GM21619 (cell line): ENCODE data around the gene CDK10.
"Not testable (repeated sequence)": the region's sequence is repeated elsewhere in the genome, so short reads cannot be mapped to it uniquely, and the experiment has no call there.

ENCODE experiments used
- ATAC-seq: cut with Tn5 transposase; IDR thresholded peaks from one replicate; pipeline ENCODE4 v1.9.1; 2021; ENCODE audit not compliant: unreplicated experiment

Gene CDK10

GRCh38 chr16:89667000-89667399 is 19.5 kb upstream of the CDK10 start:
- ATAC-seq = not testable (repeated sequence)

DNA sequence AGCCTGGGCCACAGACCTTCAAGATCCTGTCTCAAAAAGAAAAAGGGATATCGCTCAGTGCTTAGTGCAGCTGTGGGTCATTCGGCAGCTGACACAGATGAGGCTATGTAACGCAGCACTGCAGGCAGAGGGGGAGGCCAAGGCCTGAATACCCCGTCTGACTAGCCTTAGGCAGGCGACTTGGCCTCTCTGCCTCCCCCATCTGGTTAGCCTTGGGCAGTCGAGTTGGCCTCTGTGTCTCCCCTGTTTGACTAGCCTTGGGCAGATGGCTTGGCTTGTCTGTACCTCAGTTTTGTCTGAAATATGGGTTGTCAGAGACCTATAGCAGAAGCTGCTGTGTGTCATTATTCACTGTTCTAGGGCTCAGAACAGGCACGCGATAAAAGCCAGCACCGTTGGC is 18.9 kb upstream of the CDK10 start:
- ATAC-seq = no peak

- ATAC-seq = no peak
Observed at GRCh38 chr16:89668790-89669158, 17.7 kb upstream of the CDK10 start.

DNA sequence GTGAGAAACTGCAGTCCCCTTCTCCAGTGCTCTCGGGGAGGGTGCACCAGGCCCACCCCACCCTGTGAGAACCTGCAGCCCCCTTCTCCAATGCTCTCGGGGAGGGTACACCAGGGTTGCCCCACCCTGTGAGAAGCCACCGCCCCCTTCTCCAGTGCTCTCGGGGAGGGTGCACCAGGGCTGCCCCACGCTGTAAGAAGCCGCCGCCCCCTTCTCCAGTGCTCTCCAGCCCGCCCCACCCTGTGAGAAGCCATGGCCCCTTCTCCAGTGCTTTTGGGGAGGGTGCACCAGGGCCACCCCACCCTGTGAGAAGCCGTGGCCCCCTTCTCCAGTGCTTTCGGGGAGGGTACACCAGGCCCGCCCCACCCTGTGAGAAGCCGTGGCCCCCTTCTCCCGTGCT is 16.7 kb upstream of the CDK10 start:
- ATAC-seq = no peak

GRCh38 chr16:89670496-89671431 is 15.7 kb upstream of the CDK10 start:
- no peak for ATAC-seq

DNA sequence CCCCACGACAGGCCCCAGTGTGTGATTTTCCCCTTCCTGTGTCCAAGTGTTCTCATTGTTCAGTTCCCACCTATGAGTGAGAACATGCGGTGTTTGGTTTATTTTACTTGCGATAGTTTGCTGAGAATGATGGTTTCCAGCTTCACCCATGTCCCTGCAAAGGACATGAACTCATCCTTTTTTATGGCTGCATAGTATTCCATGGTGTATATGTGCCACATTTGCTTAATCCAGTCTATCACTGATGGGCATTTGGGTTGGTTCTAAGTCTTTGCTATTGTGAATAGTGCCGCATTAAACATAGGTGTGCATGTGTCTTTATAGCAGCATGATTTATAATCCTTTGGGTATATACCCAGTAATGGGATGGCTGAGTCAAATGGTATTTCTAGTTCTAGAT is 14.9 kb upstream of the CDK10 start:
- not testable (repeated sequence) for ATAC-seq

- ATAC-seq = no peak
Observed at GRCh38 chr16:89672177-89672941, 14.1 kb upstream of the CDK10 start.

DNA sequence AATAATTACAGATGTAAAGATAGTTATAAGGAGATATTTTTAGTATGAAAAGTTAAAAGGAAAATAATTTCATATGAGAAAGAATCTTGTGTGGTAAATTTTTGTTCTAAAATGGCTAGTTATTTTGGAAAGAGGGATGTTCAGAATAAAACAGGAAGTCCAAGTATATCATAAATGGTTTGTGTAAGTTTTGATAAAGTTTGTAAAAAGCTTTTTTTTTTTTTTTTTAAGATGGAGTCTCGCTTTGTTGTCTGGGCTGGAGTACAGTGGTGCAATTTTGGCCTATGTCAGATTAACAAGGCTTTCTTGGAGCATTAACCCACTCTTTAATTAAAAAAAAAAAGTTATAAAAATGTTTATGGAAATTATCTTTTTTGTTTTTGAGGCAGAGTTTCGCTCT is 8.2 kb upstream of the CDK10 start:
- no peak for ATAC-seq

DNA sequence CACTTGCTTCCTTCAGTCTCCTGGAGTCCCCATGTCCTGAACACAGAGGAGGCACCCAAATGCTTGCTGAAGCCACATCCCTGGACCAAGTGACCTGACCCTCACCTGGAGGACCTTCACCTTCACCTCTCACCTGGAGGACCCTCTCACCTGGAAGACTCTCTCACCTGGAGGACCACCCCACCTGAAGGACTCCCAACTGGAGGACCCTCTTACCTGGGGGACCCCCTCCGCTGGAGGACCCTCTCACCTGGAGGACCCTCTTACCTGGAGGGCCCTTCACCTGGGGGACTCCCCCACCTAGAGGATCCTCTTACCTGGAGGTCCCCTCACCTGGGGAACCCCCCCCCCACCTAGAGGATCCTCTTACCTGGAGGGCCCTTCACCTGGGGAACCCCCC is 573 bp upstream of the CDK10 start:
- ATAC-seq = no peak

DNA sequence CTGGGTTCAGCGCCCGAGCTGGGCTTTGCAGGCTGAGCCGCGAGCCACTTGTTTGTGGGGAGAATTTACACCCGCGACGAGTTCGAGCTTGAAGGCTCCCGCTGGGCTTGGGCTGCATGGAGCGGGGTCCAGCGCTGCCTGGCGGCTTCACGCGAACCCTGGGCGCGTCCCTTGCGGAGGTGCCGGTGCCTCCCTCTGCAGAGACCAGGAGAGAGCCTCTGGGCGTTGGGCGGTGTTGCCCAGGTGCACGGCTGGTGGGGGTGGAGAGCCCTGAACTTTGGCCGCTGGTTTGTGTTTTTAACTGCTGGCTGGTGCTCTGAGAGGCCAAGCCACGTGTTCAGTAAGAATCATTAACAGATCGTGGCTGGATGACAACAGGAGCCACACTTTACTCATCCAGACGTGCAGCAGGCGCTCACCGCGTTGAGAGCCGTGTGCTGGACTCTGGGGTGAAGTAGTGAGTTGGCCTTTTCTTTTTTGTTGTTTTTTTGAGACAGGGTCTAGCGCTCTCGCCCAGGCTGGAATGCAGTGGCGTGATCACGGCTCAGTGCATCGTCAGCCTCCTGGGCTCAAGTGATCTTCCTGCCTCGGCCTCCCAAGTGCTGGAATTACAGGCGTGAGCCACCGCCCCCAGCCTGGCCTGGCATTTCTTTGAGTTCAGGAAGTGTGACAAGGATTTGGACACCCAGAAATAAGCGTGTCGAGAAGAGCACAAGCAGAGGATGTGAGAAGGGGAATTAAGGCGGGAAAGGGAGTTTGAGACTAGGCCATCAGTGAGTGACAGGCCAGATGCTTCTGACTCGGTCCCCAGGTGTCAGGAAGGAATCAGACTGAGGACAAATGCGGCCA is 827 bp downstream of the CDK10 start:
- ATAC-seq = peak; percentile 53

DNA sequence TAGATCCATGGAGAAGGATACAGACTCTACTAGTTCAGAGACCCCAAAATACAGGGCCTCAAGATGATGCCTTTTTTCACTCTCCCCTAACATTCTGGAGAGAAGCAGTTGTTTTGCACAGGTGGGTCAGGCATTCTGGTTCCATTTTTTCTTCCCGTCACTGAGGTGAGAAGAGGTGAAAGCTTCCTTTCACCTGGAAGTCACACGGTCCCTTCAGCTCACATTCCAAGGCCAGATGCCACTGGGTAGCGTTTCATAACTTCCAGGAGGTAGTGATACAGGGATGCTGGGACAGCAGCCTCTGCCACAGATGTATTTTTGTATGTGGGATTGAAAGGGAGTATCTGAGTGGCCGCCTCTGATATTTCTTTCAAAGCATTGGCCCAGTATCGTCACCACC is 1.9 kb downstream of the CDK10 start:
- no peak for ATAC-seq

DNA sequence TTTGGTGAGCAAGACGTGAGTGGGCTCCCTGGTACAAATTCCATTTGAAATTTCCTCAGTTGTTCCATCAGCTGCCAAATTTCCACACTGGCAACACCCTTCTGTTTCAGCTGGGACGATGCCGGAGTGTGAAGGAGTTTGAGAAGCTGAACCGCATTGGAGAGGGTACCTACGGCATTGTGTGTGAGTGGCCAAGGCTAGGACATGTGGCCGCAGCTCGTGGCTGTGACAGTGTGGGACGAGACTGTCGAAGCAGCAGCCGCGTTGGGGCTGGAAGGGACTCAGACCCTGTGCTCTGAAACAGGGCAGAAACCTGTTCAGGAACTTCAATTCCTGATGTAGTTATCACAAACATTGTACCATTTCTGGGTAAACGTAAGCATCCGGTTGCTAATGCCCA is 2.7 kb downstream of the CDK10 start:
- ATAC-seq = no peak

- ATAC-seq = not testable (repeated sequence)
Observed at GRCh38 chr16:89689621-89690020, 3.1 kb downstream of the CDK10 start.

DNA sequence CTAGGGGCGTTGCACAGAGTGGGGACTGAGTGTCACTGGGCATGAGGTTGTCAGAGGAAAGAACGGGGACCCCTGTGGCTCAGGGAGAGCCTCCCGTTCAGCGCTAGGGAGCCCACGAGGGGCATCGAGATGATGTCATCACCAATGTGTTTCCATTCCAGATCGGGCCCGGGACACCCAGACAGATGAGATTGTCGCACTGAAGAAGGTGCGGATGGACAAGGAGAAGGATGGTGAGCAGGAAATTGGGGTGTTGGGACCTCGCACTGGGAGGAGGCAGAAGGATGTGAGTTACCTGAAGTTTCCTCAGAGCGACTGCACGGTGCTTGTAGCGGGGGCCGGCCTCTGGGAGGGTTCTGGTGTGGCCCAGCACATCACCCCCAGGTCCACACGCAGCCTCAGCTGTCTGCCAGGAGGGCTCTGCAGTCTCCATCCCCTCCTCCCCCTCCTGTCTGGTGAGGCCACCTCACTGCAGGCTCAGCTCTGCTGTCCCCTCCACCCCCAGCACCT is 4.0 kb downstream of the CDK10 start:
- no peak for ATAC-seq

DNA sequence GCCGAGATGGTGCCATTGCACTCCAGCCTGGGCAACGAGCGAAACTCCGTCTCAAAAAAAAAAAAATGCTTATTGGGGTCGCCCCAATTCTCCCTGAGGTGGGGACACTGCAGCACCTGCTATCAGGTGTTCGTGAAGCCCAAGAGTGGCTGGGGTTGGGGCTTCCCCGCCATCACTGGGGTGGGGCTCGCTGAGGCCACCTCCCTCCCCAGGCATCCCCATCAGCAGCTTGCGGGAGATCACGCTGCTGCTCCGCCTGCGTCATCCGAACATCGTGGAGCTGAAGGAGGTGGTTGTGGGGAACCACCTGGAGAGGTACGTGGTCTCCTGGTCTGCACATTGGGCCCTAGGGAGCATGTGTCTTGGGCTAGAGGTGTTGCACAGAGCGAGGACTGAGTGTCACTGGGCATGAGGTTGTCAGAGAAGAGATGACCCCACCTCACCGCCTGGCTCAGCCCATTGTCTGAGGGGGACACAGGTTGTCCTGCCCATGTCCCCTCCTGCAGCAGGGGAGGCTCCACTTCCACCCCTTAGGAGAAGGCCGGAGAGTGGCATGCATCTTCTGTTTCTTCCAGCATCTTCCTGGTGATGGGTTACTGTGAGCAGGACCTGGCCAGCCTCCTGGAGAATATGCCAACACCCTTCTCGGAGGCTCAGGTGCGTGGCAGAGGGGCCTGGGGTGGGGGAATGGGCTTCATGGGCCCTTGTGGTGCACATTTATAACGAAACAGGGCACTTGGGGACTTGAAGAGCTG is 4.9 kb downstream of the CDK10 start:
- no peak for ATAC-seq

GRCh38 chr16:89691986-89692569 is 5.6 kb downstream of the CDK10 start:
- no peak for ATAC-seq

DNA sequence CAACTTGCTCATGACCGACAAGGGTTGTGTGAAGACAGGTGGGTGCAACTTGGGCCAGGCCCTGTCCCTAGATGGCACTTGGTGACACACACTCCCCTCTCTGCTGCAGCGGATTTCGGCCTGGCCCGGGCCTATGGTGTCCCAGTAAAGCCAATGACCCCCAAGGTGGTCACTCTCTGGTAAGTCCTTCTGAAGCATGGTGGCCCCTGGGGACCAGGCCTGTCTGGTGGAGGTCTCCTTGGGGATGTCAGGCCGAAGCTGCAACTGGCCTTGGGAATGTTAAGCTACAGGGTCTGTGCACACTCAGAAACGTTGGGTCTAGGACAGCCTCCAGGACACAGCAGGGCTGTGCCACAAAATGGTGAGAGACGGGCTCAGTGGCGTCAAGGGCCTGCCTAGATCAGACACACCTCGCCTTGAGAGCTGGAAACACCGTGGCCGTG is 6.8 kb downstream of the CDK10 start:
- ATAC-seq = no peak

- ATAC-seq = no peak
Observed at GRCh38 chr16:89693931-89694783, 7.7 kb downstream of the CDK10 start.

- ATAC-seq = not testable (repeated sequence)
Observed at GRCh38 chr16:89694784-89695085, 8.2 kb downstream of the CDK10 start.
